Osteocyte (in vitro differentiated cells): ENCODE measurements around the gene DDX46. TPM values are rescaled to one million over a fixed set of nuclear protein-coding genes. Genes with fewer than 3 reads are reported as not detected.
"Not testable (repeated sequence)": the region's sequence is repeated elsewhere in the genome, so short reads cannot be mapped to it uniquely, and the experiment has no call there.

ENCODE experiments used
- DNase-seq: peaks from one replicate; pipeline ENCODE4 v3.0.0; 2021; ENCODE audit warnings: mixed read lengths; ENCODE audit not compliant: unreplicated experiment; ENCODE audit errors: extremely low spot score
- H3K27ac Mint-ChIP-seq: one replicate; pipeline ENCODE4 v1.8.0; 2021; ENCODE audit warnings: mild to moderate bottlenecking, mixed read lengths; ENCODE audit not compliant: unreplicated experiment
- H3K27me3 Mint-ChIP-seq: one replicate; pipeline ENCODE4 v1.8.0; 2021; ENCODE audit warnings: mixed read lengths; ENCODE audit not compliant: unreplicated experiment
- H3K36me3 Mint-ChIP-seq: one replicate; pipeline ENCODE4 v1.8.0; 2021; ENCODE audit warnings: mixed read lengths; ENCODE audit not compliant: unreplicated experiment
- H3K4me1 Mint-ChIP-seq: one replicate; pipeline ENCODE4 v1.8.0; 2021; ENCODE audit warnings: mixed read lengths; ENCODE audit not compliant: unreplicated experiment
- H3K4me3 Mint-ChIP-seq: one replicate; pipeline ENCODE4 v1.8.0; 2021; ENCODE audit warnings: mild to moderate bottlenecking, moderate library complexity, mixed read lengths; ENCODE audit not compliant: unreplicated experiment
- H3K9me3 Mint-ChIP-seq: one replicate; pipeline ENCODE4 v1.8.0; 2021; ENCODE audit warnings: mixed read lengths; ENCODE audit not compliant: unreplicated experiment
- total RNA-seq: library from RNA; stranded (reverse); gene quantifications from 2 replicates; pipeline ENCODE4 v1.2.1, GENCODE V29; 2021
- TF ChIP-seq, protein P1 (sequence below): fragments of 200-600 bp; sonication (generic); IDR thresholded peaks from 2 replicates; pipeline ENCODE4 v1.5.0; 2021; ENCODE audit warnings: antibody characterized with exemption, mild to moderate bottlenecking, moderate library complexity

The DDX46 gene
- total RNA-seq, 1 donor from 2014 or later: 46.1 TPM

DNA sequence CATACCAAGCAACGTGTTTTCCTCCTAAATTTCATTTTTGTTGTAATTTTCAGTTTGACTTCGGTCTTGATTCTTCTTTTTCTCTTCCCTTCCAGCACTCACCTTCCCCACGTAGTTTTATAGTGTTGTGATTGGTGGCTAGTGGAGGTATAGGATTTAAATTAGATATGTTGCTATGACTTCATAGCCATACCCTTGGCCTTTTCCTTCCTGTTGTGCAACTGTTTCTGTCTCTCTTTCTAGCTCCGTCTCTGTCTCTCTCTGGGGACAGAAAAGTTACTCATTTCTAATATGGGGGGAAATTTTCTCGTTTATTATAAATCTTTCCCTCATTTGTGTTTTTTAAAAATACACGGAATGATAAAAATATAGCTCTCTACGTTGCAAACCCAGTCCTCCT lies 66.6 kb downstream of the DDX46 start:
- Mint-ChIP-seq H3K4me1 (no peaks in the 10 kb centered on the region), H3K27me3 (no peaks in the 10 kb centered on the region), H3K27ac (no peak overlapping the region), H3K9me3 (no peaks in the 10 kb centered on the region), H3K4me3 (no peak overlapping the region), H3K36me3 (peaks cover 34% of the 10 kb centered on the region)
- TF ChIP-seq, protein P1, sequence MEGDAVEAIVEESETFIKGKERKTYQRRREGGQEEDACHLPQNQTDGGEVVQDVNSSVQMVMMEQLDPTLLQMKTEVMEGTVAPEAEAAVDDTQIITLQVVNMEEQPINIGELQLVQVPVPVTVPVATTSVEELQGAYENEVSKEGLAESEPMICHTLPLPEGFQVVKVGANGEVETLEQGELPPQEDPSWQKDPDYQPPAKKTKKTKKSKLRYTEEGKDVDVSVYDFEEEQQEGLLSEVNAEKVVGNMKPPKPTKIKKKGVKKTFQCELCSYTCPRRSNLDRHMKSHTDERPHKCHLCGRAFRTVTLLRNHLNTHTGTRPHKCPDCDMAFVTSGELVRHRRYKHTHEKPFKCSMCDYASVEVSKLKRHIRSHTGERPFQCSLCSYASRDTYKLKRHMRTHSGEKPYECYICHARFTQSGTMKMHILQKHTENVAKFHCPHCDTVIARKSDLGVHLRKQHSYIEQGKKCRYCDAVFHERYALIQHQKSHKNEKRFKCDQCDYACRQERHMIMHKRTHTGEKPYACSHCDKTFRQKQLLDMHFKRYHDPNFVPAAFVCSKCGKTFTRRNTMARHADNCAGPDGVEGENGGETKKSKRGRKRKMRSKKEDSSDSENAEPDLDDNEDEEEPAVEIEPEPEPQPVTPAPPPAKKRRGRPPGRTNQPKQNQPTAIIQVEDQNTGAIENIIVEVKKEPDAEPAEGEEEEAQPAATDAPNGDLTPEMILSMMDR: no peak
- DNase-seq: no peak

DNA sequence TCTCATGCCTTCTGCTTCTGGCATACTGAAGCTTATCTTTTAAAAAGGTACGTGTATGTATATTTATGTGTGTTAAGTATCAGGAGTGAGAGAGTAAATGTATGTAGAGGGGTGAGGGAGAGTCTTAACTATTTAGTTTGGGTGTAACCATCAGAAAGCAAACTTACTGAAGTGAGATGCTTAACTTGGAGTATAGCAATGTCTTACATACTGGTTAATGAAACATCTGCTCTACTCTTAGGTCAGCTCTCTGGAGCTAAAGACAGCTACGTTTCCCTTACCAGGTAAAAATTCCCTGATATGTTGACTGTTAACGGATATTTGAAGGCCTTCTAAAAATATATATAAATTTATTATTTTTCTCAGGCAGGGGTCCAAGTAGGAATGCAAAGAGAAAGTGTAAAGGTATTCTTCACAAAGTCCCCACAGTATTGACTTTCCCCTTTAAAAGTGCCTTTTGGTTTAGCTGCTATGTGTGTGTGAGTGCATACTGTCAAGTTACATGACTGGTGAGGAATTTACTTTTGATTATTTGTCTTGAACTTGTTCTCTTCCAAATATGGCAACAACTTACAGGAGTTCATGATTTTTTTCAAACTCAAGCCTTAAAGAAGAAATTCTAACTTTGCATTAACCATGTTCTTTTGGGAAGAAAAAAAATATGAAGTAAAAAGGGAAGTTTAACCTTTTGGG lies 74.9 kb downstream of the DDX46 start:
- peaks cover 7% of the 10 kb centered on the region for H3K36me3 Mint-ChIP-seq
- TF ChIP-seq, protein P1: no peak
- peaks cover 23% of the 10 kb centered on the region for H3K4me1 Mint-ChIP-seq
- H3K27ac Mint-ChIP-seq: peak overlapping the region; percentile 79
- H3K27me3 Mint-ChIP-seq: no peaks in the 10 kb centered on the region
- DNase-seq: no peak
- peak overlapping the region; percentile 11 for H3K4me3 Mint-ChIP-seq
- no peaks in the 10 kb centered on the region for H3K9me3 Mint-ChIP-seq

DNA sequence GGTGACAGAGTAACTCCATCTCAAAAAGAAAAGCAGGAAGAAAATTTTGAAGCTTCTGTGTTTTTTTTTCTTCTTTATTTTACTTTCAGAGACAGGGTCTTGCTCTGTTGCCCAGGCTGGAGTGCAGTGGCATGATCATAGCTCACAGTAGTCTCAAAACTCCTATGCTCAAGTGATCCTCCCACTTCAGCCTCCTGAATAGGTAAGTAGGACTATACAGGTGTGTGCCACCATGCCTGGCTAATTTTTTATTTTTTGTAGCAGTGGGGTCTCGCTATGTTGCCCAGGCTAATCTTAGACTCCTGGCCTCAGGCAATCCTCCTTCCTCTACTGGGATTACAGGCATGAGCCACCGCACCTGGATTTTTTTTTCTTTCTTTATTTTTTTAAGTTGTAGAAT lies 77.0 kb downstream of the DDX46 start:
- TF ChIP-seq, protein P1: no peak
- no peak overlapping the region for H3K4me3 Mint-ChIP-seq
- no peaks in the 10 kb centered on the region for H3K9me3 Mint-ChIP-seq
- H3K27me3 Mint-ChIP-seq: no peaks in the 10 kb centered on the region
- peak overlapping the region; percentile 79 for H3K27ac Mint-ChIP-seq
- peaks cover 10% of the 10 kb centered on the region for H3K36me3 Mint-ChIP-seq
- no peak for DNase-seq
- peaks cover 23% of the 10 kb centered on the region for H3K4me1 Mint-ChIP-seq

DNA sequence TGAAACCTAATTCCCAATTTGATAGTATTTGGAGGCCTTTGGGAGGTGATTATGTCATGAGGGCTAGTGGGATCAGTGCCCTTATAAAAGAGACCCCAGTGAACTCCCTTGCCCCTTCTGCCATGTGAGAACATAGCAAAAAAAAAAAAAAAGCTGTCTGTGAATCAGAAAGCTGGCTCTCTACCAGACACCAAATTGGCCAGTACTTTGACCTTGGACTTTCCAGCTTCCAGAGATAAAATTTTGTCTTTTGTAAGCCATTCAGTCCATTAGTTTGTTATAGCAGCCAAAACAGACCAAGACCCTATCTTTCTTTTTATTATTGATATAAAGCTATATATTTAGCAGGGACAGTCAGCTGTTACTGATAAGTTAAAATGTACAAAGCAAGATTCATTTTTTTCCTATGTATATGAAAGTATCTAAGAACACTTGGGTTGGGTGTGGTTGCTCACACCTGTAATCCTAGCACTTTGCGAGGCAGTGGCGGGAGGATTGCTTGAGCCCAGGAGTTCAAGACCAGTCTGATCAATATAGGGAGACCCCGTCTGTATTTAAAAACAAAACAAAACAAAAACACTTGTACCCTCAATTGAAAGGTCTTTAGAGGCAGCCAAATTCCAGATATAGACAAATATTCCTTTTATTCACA lies 79.1 kb downstream of the DDX46 start:
- DNase-seq: no peak
- TF ChIP-seq, protein P1: no peak
- Mint-ChIP-seq H3K4me3 (no peak overlapping the region), H3K9me3 (no peaks in the 10 kb centered on the region), H3K4me1 (peaks cover 20% of the 10 kb centered on the region), H3K27me3 (no peaks in the 10 kb centered on the region), H3K27ac (no peak overlapping the region), H3K36me3 (peaks cover 4% of the 10 kb centered on the region)

DNA sequence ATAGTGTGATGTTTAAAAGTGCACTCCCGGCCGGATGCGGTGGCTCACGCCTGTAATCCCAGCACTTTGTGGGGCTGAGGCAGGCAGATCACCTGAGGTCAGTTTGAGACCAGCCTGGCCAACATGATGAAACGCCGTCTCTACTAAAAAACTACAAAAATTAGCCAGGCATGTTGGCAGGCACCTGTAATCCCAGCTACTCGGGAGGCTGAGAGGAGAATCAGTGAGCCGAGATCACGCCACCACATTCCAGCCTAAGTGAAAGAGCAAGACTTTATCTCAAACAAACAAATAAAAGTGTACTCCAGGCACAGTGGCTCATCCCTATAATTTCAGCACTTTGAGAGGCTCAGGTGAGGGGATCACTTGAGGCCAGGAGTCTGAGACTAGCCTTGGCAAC lies 79.8 kb downstream of the DDX46 start:
- not testable (repeated sequence) for H3K27me3 Mint-ChIP-seq, H3K4me3 Mint-ChIP-seq, H3K9me3 Mint-ChIP-seq, H3K27ac Mint-ChIP-seq, H3K36me3 Mint-ChIP-seq, DNase-seq
- peaks cover 14% of the 10 kb centered on the region for H3K4me1 Mint-ChIP-seq
